ENCODE measurements around the gene CDC42SE1.

The CDC42SE1 gene

GRCh38 chr1:151008244-151009205, 50.9 kb downstream of the CDC42SE1 start, which contains the start of gene PRUNE1:
Gene PRUNE1, plus strand, starts transcription at chr1:151008449. Its CDS starts 184 bp downstream, at chr1:151008633.
- peak; percentile 89 for DNase-seq

- DNase-seq = no peak
These were observed 51.6 kb downstream of the CDC42SE1 start for GRCh38 chr1:151007853-151008243.

GRCh38 chr1:151006327-151007052, 52.9 kb downstream of the CDC42SE1 start, which contains the start of gene MINDY1:
Gene MINDY1, minus strand, starts transcription at chr1:151006902. Its CDS starts 4,285 bp downstream, at chr1:151002617.
- no peak for DNase-seq

- no peak for DNase-seq
These were observed 53.6 kb downstream of the CDC42SE1 start for GRCh38 chr1:151005729-151006319.

GRCh38 chr1:151003180-151003579, 56.2 kb downstream of the CDC42SE1 start:
- DNase-seq = no peak

GRCh38 chr1:151002611-151003010, 56.8 kb downstream of the CDC42SE1 start:
- DNase-seq = no peak

- no peak for DNase-seq
These were observed 57.4 kb downstream of the CDC42SE1 start for GRCh38 chr1:151002051-151002450.

- no peak for DNase-seq
These were observed 57.8 kb downstream of the CDC42SE1 start for GRCh38 chr1:151001602-151002001.
